ENCODE measurements around the gene TOMM40L. TPM values are rescaled to one million over a fixed set of nuclear protein-coding genes. Genes with fewer than 3 reads are reported as not detected.

TOMM40L gene
- total RNA-seq, 1 donor from 2014 or later: 11.6 TPM

DNA sequence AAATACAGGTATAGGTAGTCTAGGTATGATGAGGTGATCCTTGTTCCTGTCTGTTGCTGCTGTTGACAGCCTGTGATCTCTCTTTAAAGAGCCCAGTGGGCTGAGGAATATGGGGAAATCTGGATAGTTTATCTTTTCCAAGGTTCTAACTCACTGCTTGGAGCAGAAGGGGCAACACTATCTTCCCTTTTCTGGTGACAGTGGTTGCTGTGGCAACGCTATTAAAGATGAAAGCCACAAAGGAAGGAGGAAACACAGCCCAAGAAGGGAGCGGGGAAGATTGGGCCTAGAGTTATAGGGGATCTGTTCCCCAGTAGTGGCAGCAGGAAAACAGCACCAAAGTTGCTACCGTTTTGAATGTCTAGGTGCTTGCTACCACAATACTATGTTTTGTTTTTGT, 41.5 kb downstream of the TOMM40L start:
- peak; percentile 69 for ATAC-seq
- TF ChIP-seq CTCF (IDR thresholded peaks at IDR 0.05): no peak

GRCh38 chr1:161273402-161273801, 47.5 kb downstream of the TOMM40L start:
- intact Hi-C loops (cut with DNase I): no loop called here
- Histone ChIP-seq H3K36me3 (no peaks in the 10 kb centered on the region), H3K27me3 (no peaks in the 10 kb centered on the region), H3K27ac (no peak overlapping the region), H3K9me3 (no peaks in the 10 kb centered on the region), H3K4me1 (no peaks in the 10 kb centered on the region), H3K4me3 (no peak overlapping the region)
- TF ChIP-seq CTCF (IDR thresholded peaks at IDR 0.05): no peak
- DNase-seq (no peak), ATAC-seq (no peak)

More for the DNA sequence above, 41.5 kb downstream of the TOMM40L start:
- no peak for DNase-seq
- no peaks in the 10 kb centered on the region for H3K4me1 ChIP-seq
- intact Hi-C loops (cut with DNase I): no loop called here
- no peaks in the 10 kb centered on the region for H3K9me3 ChIP-seq
- no peaks in the 10 kb centered on the region for H3K36me3 ChIP-seq
- H3K27ac ChIP-seq: no peak overlapping the region
- no peaks in the 10 kb centered on the region for H3K27me3 ChIP-seq
- no peak overlapping the region for H3K4me3 ChIP-seq

- ATAC-seq (no peak), DNase-seq (no peak)
- H3K27me3 ChIP-seq: no peaks in the 10 kb centered on the region
- H3K4me3 ChIP-seq: no peak overlapping the region
- no peaks in the 10 kb centered on the region for H3K36me3 ChIP-seq
- no peak overlapping the region for H3K27ac ChIP-seq
- no peaks in the 10 kb centered on the region for H3K4me1 ChIP-seq
- intact Hi-C loops (cut with DNase I): no loop called here
- TF ChIP-seq CTCF (IDR thresholded peaks at IDR 0.05): no peak
- H3K9me3 ChIP-seq: no peaks in the 10 kb centered on the region
These were observed 49.0 kb downstream of the TOMM40L start for GRCh38 chr1:161274874-161275273.

Small RNA genes within 50 kb of the gene (microRNA-seq; reads per million reads assigned to microRNA genes)
- gene MIR5187 (ENCODE audit: borderline microRNAs expressed): 0.83 reads per million

Other genes starting within 250 kb of the TOMM40L start
- 167 TPM for gene F11R, start 204.9 kb upstream of the TOMM40L start, total RNA-seq
- gene TSTD1, start 187.1 kb upstream of the TOMM40L start, total RNA-seq: 50.6 TPM
- 67.6 TPM for gene USF1, start 180.1 kb upstream of the TOMM40L start, total RNA-seq
- gene ARHGAP30, start 156.2 kb upstream of the TOMM40L start, total RNA-seq: 38.0 TPM
- gene NECTIN4, start 136.5 kb upstream of the TOMM40L start, total RNA-seq: 5.4 TPM
- gene KLHDC9, start 127.7 kb upstream of the TOMM40L start, total RNA-seq: 3.2 TPM
- gene PFDN2, start 108.0 kb upstream of the TOMM40L start, total RNA-seq: 56.2 TPM
- 42.1 TPM for gene NIT1, start 108.0 kb upstream of the TOMM40L start, total RNA-seq
- 37.5 TPM for gene DEDD, start 93.4 kb upstream of the TOMM40L start, total RNA-seq
- gene UFC1, start 72.1 kb upstream of the TOMM40L start, total RNA-seq: 84.4 TPM
- gene USP21, start 66.6 kb upstream of the TOMM40L start, total RNA-seq: 27.7 TPM
- gene PPOX, start 59.6 kb upstream of the TOMM40L start, total RNA-seq: 23.3 TPM
- 35.7 TPM for gene B4GALT3, start 48.6 kb upstream of the TOMM40L start, total RNA-seq
- 7.8 TPM for gene ADAMTS4, start 27.0 kb upstream of the TOMM40L start, total RNA-seq
- gene NDUFS2, start 23.7 kb upstream of the TOMM40L start, total RNA-seq: 66.9 TPM
- gene FCER1G, start 10.8 kb upstream of the TOMM40L start, total RNA-seq: 158 TPM
- not detected for gene APOA2, start 2.4 kb upstream of the TOMM40L start, total RNA-seq
- not detected for gene NR1I3, start 12.1 kb downstream of the TOMM40L start, total RNA-seq
- 8.2 TPM for gene PCP4L1, start 32.7 kb downstream of the TOMM40L start, total RNA-seq
- gene MPZ, start 83.9 kb downstream of the TOMM40L start, total RNA-seq: 2.5 TPM
- gene SDHC, start 88.3 kb downstream of the TOMM40L start, total RNA-seq: 158 TPM
- gene CFAP126, start 141.8 kb downstream of the TOMM40L start, total RNA-seq: not detected

Data from upper lobe of right lung (tissue), 1 donor.